Prostate gland (tissue), 2 donors: ENCODE results near the gene SULT1C3. TPM values are rescaled to one million over a fixed set of nuclear protein-coding genes. Genes with fewer than 3 reads are reported as not detected.

ENCODE experiments used
- DNase-seq: peaks from one replicate; pipeline ENCODE4 v3.0.0-alpha.2; 2019; ENCODE audit warnings: low spot score
- H3K27ac ChIP-seq, 2 donors: fragments of 200-600 bp; sonication (generic); 2 replicates each; pipeline ENCODE4 v1.5.1; 2017 to 2019
- H3K27me3 ChIP-seq: fragments of 200-600 bp; sonication (generic); replicated peaks from 2 replicates; pipeline ENCODE4 v1.5.1; 2019; ENCODE audit not compliant: insufficient read depth
- H3K36me3 ChIP-seq, 2 donors: fragments of 200-600 bp; sonication (generic); 1 replicate in 1 of 2; 2 replicates in 1 of 2; pipeline versions ENCODE4 v1.5.1 to v1.8.1; 2017 to 2019
- H3K4me1 ChIP-seq: fragments of 200-600 bp; sonication (generic); replicated peaks from 2 replicates; pipeline ENCODE4 v1.5.1; 2019
- H3K4me3 ChIP-seq, 2 donors: fragments of 200-600 bp; sonication (generic); 2 replicates each; pipeline ENCODE4 v1.5.1; 2017 to 2019
- H3K9me3 ChIP-seq: fragments of 200-600 bp; sonication (generic); 2 replicates; pipeline ENCODE4 v1.5.1; 2017
- POLR2A ChIP-seq: fragments of 450-650 bp; IDR thresholded peaks from one replicate; pipeline ENCODE4 v1.6.1; 2016; ENCODE audit warnings: antibody characterized with exemption, mild to moderate bottlenecking
- POLR2AphosphoS5 ChIP-seq: sonication (generic); formaldehyde crosslinking; IDR thresholded peaks from one replicate; pipeline ENCODE4 v1.6.1; 2017; ENCODE audit warnings: antibody characterized with exemption
- WGBS: methylation state at CpG from one replicate; pipeline ENCODE4 v1.1.5; 2018; 5-methylcytosine and 5-hydroxymethylcytosine counted together
- intact Hi-C: fragments of 100-400 bp; cut with DNase I; formaldehyde crosslinking; loops from one replicate; pipeline ENCODE4 v1.14.2; 2022
- total RNA-seq, 2 donors: library from RNA; depleted of rRNA; stranded (reverse); fragments of >200 nt; gene quantifications; one replicate each; pipeline ENCODE4 v1.1.0, GENCODE V29; 2016
- TF ChIP-seq, protein P1 (sequence below), 4 experiments: fragments of 200-600 bp in 2 of 4; fragments of 450-650 bp in 2 of 4; sonication (generic) in 2 of 4; IDR thresholded peaks; 1 replicate in 3 of 4; 2 replicates in 1 of 4; pipeline ENCODE4 v1.5.1; 2016 to 2019; ENCODE audit warnings: antibody characterized with exemption in 4 of 4, mild to moderate bottlenecking in 2 of 4, moderate library complexity in 2 of 4

The SULT1C3 gene
- total RNA-seq, 2 donors from 2014 or later: not detected

DNA sequence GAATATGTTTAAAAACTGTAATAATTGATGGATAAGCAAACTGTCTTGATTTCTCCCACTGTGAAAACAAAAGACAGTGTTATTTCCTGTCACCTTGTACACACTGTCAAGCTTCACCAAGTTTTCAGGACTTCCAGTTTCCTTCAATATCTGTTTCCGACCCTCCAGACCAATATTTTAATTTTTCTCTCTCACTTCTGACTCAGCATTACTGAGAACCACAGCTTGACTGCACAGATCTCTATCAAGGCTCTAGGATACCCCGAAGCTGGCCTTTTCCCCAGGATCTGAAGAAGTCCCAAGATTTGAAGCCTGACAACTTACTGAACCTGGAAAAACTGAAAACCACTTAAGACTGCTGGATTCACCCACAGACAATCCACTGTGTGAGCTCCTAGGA lies 13.2 kb upstream of the SULT1C3 start:
- H3K4me3 ChIP-seq: no peak overlapping the region
- no peaks in the 10 kb centered on the region for H3K36me3 ChIP-seq
- DNase-seq: no peak
- H3K9me3 ChIP-seq: no peaks in the 10 kb centered on the region
- TF ChIP-seq, protein P1, sequence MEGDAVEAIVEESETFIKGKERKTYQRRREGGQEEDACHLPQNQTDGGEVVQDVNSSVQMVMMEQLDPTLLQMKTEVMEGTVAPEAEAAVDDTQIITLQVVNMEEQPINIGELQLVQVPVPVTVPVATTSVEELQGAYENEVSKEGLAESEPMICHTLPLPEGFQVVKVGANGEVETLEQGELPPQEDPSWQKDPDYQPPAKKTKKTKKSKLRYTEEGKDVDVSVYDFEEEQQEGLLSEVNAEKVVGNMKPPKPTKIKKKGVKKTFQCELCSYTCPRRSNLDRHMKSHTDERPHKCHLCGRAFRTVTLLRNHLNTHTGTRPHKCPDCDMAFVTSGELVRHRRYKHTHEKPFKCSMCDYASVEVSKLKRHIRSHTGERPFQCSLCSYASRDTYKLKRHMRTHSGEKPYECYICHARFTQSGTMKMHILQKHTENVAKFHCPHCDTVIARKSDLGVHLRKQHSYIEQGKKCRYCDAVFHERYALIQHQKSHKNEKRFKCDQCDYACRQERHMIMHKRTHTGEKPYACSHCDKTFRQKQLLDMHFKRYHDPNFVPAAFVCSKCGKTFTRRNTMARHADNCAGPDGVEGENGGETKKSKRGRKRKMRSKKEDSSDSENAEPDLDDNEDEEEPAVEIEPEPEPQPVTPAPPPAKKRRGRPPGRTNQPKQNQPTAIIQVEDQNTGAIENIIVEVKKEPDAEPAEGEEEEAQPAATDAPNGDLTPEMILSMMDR (IDR thresholded peaks at IDR 0.05): no peak
- TF ChIP-seq POLR2A (no peak), POLR2AphosphoS5 (no peak)
- H3K27me3 ChIP-seq: no peaks in the 10 kb centered on the region
- H3K4me1 ChIP-seq: peaks cover under 1% of the 10 kb centered on the region
- WGBS: 93% methylated on average over 2 of the region's 2 CpGs
- intact Hi-C loops: no loop called here
- H3K27ac ChIP-seq: no peak overlapping the region

DNA sequence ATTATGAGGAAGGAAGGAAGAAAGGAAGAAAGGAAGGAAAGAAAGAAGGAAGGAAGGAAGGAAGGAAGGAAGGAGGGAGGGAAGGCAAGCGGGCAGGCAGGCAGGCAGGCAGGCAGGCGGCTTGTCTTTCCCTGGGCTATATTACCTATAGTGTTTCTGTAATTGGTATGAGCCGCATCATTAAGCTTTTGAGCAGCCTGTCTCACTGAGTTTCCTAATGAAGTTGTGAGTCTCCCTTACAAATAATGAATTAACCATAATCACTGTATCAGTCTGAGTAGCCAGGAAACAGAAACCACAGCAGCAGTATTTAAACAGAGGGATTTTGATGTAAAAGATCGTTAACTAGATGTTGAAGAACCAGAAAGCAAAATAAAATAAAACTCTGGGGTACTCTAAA lies 11.8 kb upstream of the SULT1C3 start:
- no peaks in the 10 kb centered on the region for H3K4me1 ChIP-seq
- intact Hi-C loops: no loop called here
- no peaks in the 10 kb centered on the region for H3K9me3 ChIP-seq
- no peak overlapping the region for H3K4me3 ChIP-seq
- 65% methylated on average over 4 of the region's 4 CpGs for WGBS
- H3K27me3 ChIP-seq: no peaks in the 10 kb centered on the region
- no peak for DNase-seq
- TF ChIP-seq POLR2AphosphoS5 (no peak), POLR2A (no peak)
- TF ChIP-seq, protein P1 (IDR thresholded peaks at IDR 0.05): no peak
- H3K36me3 ChIP-seq: no peaks in the 10 kb centered on the region
- H3K27ac ChIP-seq: no peak overlapping the region

DNA sequence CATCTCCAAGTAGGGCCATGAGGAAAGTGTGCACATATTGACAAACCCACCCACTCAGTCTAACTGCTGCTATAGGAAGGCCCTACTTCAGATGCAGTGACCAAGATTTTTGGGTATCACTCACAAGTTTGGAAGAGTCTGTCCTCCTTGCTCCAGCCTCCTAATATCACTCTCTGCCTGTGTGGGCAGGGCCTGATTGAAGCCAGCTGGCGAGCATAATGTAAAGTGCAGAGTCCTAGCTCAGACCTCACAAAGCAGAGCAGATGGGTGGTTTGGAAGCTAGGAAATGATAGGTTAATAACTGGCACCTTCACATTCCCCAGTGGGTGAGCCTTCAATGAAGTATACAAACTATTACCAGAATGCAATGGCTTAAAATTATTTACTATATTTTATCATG lies 11.2 kb upstream of the SULT1C3 start:
- no peak for DNase-seq
- no peaks in the 10 kb centered on the region for H3K27me3 ChIP-seq
- WGBS: 88% methylated on average over 1 of the region's 1 CpG
- no peaks in the 10 kb centered on the region for H3K36me3 ChIP-seq
- no peak overlapping the region for H3K27ac ChIP-seq
- no peaks in the 10 kb centered on the region for H3K4me1 ChIP-seq
- no peak overlapping the region for H3K4me3 ChIP-seq
- no peaks in the 10 kb centered on the region for H3K9me3 ChIP-seq
- intact Hi-C loops: no loop called here
- no peak for TF ChIP-seq POLR2AphosphoS5
- TF ChIP-seq, protein P1 (IDR thresholded peaks at IDR 0.05): no peak
- TF ChIP-seq POLR2A: no peak

DNA sequence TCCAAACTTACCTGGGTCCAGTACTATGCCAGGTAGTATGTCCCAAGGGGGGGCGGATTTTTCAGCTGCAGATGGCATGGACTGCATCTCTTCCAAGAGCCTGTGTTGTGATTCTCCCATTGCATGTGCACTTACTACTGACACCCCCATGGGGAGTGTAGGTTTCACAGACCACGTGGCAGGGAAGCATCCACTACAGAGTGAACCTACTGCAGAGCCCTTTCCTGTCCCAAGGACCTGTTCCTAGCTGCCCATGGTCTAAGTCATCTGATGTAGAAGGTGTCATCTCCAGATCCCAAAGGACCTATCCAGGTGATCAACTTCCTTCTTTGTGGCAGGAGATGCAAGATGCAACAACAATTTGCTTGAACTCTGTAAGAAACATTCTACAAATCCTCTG lies 9.9 kb upstream of the SULT1C3 start:
- no peak for TF ChIP-seq POLR2A
- TF ChIP-seq, protein P1 (IDR thresholded peaks at IDR 0.05): no peak
- TF ChIP-seq POLR2AphosphoS5: no peak
- 83% methylated on average over 2 of the region's 2 CpGs for WGBS
- Histone ChIP-seq H3K4me3 (no peak overlapping the region), H3K36me3 (no peaks in the 10 kb centered on the region), H3K27ac (no peak overlapping the region), H3K4me1 (no peaks in the 10 kb centered on the region), H3K9me3 (no peaks in the 10 kb centered on the region), H3K27me3 (no peaks in the 10 kb centered on the region)
- intact Hi-C loops: no loop called here
- no peak for DNase-seq

DNA sequence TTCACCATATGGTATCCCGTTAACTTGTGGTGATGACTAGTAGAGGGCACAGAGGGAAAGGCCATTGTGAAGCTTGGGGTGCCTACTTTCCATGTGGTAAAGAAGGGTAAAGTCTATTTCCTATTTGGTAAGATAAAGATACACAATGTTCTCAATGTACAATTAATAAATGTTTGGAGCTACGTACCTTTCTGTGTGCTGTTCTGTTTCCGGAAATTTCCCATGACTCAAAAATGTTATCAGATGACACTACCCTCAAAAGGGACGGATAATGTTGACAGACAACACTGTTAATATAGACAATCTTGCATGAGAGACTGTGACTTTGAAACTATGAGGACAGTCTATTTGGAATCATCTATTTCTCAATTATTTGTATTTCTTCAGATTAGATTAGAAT lies 4.2 kb upstream of the SULT1C3 start:
- no peak overlapping the region for H3K4me3 ChIP-seq
- no peaks in the 10 kb centered on the region for H3K36me3 ChIP-seq
- H3K27ac ChIP-seq: peak overlapping the region in 1 of 2 donors; percentile 28
- H3K9me3 ChIP-seq: no peaks in the 10 kb centered on the region
- 76% methylated on average over 4 of the region's 4 CpGs for WGBS
- TF ChIP-seq POLR2AphosphoS5: peak; percentile 86
- TF ChIP-seq, protein P1 (IDR thresholded peaks at IDR 0.05): no peak
- no peak for TF ChIP-seq POLR2A
- no peaks in the 10 kb centered on the region for H3K4me1 ChIP-seq
- no peak for DNase-seq
- intact Hi-C loops: no loop called here
- no peaks in the 10 kb centered on the region for H3K27me3 ChIP-seq
